ENCODE results near the gene NEK9. TPM values are rescaled to one million over a fixed set of nuclear protein-coding genes. Genes with fewer than 3 reads are reported as not detected.

Gene NEK9
- total and polyA plus RNA-seq, 4 donors = 13.4 to 46.0 (median 29.8) TPM

DNA sequence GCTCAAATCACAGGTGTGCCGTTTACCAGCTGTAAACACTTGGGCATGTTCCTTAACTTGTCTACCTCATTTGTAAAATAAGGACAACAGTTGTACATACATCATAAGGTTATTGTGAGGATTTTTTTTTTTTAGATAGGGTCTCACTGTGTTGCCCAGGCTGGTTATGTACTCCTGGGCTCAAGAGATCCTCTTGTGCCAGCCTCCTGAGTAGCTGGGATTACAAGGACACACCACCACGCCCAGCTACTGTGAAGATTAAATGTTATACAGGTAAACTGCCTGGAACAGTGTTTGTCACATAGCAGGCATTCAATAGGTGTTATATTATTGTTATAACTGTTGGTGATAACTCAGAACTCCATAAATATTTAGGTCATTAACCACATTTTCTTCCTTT lies 36.8 kb upstream of the NEK9 start:
- WGBS = 88% methylated on average over 2 of the region's 2 CpGs
- peaks cover 11 to 20% (median 14%) of the 10 kb centered on the region in 4 donors for H3K4me1 ChIP-seq (ENCODE audit: control insufficient read depth in 4 of 4, insufficient read depth in 4 of 4, low read length in 3 of 4)
- no peak for DNase-seq (ENCODE audit: low spot score)

DNA sequence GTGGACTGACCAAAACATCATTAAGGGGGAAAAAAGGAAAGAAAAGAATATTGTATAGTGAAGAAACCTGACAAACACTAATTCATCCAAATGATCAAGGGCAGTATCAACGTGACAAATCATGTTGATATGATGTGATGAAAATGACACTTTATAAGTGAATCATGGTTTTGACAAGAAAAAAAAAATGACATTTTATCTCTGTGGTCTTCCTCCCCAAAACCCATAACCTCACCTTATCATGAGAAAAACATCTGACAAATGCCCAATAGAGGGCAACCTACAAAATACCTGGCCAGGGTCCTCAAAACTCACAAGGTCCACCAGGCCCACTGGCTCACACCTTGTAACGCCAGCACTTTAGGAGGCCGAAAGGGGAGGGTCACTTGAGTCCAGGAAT lies 35.8 kb upstream of the NEK9 start:
- peak overlapping the region; percentile 2 to 18 for H3K27ac ChIP-seq (ENCODE audit: low read depth in 1 of 2, low read length in 2 of 2)

More for the DNA sequence above, 36.8 kb upstream of the NEK9 start:
- no peak overlapping the region for H3K4me3 ChIP-seq (ENCODE audit: low read depth in 1 of 3, low read length in 3 of 3)
- H3K27me3 ChIP-seq (ENCODE audit: control insufficient read depth in 4 of 4, insufficient read depth in 4 of 4, low read length in 3 of 4) = no peaks in the 10 kb centered on the region
- H3K9me3 ChIP-seq (ENCODE audit: control insufficient read depth in 4 of 4, low read length in 3 of 4) = no peaks in the 10 kb centered on the region
- TF ChIP-seq, protein P1, sequence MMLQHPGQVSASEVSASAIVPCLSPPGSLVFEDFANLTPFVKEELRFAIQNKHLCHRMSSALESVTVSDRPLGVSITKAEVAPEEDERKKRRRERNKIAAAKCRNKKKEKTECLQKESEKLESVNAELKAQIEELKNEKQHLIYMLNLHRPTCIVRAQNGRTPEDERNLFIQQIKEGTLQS (IDR thresholded peaks at IDR 0.05) = no peak
- TF ChIP-seq FOXA1 (IDR thresholded peaks at IDR 0.05) (no peak), FOXA2 (IDR thresholded peaks at IDR 0.05) (no peak), HNF4A (conservative IDR thresholded peaks at IDR 0.05) (no peak), NR2F2 (IDR thresholded peaks at IDR 0.05) (no peak), HNF4G (IDR thresholded peaks at IDR 0.05) (no peak), JUND (IDR thresholded peaks at IDR 0.05) (no peak)
- TF ChIP-seq, protein P2, sequence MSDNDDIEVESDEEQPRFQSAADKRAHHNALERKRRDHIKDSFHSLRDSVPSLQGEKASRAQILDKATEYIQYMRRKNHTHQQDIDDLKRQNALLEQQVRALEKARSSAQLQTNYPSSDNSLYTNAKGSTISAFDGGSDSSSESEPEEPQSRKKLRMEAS (IDR thresholded peaks at IDR 0.05) = no peak
- TF ChIP-seq, protein P3, sequence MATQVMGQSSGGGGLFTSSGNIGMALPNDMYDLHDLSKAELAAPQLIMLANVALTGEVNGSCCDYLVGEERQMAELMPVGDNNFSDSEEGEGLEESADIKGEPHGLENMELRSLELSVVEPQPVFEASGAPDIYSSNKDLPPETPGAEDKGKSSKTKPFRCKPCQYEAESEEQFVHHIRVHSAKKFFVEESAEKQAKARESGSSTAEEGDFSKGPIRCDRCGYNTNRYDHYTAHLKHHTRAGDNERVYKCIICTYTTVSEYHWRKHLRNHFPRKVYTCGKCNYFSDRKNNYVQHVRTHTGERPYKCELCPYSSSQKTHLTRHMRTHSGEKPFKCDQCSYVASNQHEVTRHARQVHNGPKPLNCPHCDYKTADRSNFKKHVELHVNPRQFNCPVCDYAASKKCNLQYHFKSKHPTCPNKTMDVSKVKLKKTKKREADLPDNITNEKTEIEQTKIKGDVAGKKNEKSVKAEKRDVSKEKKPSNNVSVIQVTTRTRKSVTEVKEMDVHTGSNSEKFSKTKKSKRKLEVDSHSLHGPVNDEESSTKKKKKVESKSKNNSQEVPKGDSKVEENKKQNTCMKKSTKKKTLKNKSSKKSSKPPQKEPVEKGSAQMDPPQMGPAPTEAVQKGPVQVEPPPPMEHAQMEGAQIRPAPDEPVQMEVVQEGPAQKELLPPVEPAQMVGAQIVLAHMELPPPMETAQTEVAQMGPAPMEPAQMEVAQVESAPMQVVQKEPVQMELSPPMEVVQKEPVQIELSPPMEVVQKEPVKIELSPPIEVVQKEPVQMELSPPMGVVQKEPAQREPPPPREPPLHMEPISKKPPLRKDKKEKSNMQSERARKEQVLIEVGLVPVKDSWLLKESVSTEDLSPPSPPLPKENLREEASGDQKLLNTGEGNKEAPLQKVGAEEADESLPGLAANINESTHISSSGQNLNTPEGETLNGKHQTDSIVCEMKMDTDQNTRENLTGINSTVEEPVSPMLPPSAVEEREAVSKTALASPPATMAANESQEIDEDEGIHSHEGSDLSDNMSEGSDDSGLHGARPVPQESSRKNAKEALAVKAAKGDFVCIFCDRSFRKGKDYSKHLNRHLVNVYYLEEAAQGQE (IDR thresholded peaks at IDR 0.05) = no peak
- TF ChIP-seq, protein P4, sequence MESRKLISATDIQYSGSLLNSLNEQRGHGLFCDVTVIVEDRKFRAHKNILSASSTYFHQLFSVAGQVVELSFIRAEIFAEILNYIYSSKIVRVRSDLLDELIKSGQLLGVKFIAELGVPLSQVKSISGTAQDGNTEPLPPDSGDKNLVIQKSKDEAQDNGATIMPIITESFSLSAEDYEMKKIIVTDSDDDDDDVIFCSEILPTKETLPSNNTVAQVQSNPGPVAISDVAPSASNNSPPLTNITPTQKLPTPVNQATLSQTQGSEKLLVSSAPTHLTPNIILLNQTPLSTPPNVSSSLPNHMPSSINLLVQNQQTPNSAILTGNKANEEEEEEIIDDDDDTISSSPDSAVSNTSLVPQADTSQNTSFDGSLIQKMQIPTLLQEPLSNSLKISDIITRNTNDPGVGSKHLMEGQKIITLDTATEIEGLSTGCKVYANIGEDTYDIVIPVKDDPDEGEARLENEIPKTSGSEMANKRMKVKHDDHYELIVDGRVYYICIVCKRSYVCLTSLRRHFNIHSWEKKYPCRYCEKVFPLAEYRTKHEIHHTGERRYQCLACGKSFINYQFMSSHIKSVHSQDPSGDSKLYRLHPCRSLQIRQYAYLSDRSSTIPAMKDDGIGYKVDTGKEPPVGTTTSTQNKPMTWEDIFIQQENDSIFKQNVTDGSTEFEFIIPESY (IDR thresholded peaks at IDR 0.05) = no peak
- H3K9ac ChIP-seq (ENCODE audit: low read depth in 1 of 2, low read length in 2 of 2) = no peak overlapping the region
- H3K27ac ChIP-seq (ENCODE audit: low read depth in 1 of 2, low read length in 2 of 2) = no peak overlapping the region
- H3K36me3 ChIP-seq (ENCODE audit: control insufficient read depth in 4 of 4, insufficient read depth in 3 of 4, low read depth in 1 of 4, low read length in 3 of 4) = no peaks in the 10 kb centered on the region

More for the DNA sequence above, 35.8 kb upstream of the NEK9 start:
- Histone ChIP-seq H3K9ac (ENCODE audit: low read depth in 1 of 2, low read length in 2 of 2) (no peak overlapping the region), H3K4me3 (ENCODE audit: low read depth in 1 of 3, low read length in 3 of 3) (no peak overlapping the region), H3K36me3 (ENCODE audit: control insufficient read depth in 4 of 4, insufficient read depth in 3 of 4, low read depth in 1 of 4, low read length in 3 of 4) (no peaks in the 10 kb centered on the region), H3K4me1 (ENCODE audit: control insufficient read depth in 4 of 4, insufficient read depth in 4 of 4, low read length in 3 of 4) (peaks cover 11 to 18% (median 14%) of the 10 kb centered on the region in 4 donors), H3K9me3 (ENCODE audit: control insufficient read depth in 4 of 4, low read length in 3 of 4) (no peaks in the 10 kb centered on the region), H3K27me3 (ENCODE audit: control insufficient read depth in 4 of 4, insufficient read depth in 4 of 4, low read length in 3 of 4) (no peaks in the 10 kb centered on the region)
- TF ChIP-seq JUND (IDR thresholded peaks at IDR 0.05) (no peak), HNF4A (conservative IDR thresholded peaks at IDR 0.05) (no peak), HNF4G (IDR thresholded peaks at IDR 0.05) (no peak), SP1 (IDR thresholded peaks at IDR 0.05) (no peak), GABPA (IDR thresholded peaks at IDR 0.05 in 1 of 2, conservative IDR thresholded peaks at IDR 0.05 in 1 of 2) (no peak)
- TF ChIP-seq, protein P4 (IDR thresholded peaks at IDR 0.05) = no peak
- TF ChIP-seq, protein P3 (IDR thresholded peaks at IDR 0.05) = no peak
- TF ChIP-seq, protein P5, sequence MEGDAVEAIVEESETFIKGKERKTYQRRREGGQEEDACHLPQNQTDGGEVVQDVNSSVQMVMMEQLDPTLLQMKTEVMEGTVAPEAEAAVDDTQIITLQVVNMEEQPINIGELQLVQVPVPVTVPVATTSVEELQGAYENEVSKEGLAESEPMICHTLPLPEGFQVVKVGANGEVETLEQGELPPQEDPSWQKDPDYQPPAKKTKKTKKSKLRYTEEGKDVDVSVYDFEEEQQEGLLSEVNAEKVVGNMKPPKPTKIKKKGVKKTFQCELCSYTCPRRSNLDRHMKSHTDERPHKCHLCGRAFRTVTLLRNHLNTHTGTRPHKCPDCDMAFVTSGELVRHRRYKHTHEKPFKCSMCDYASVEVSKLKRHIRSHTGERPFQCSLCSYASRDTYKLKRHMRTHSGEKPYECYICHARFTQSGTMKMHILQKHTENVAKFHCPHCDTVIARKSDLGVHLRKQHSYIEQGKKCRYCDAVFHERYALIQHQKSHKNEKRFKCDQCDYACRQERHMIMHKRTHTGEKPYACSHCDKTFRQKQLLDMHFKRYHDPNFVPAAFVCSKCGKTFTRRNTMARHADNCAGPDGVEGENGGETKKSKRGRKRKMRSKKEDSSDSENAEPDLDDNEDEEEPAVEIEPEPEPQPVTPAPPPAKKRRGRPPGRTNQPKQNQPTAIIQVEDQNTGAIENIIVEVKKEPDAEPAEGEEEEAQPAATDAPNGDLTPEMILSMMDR (IDR thresholded peaks at IDR 0.05; ENCODE audit: low read depth, low read length, missing input control) = no peak
- 90% methylated on average over 3 of the region's 3 CpGs for WGBS
- DNase-seq (ENCODE audit: low spot score) = no peak
